Measurements from ENCODE around the gene CDK13. TPM values are rescaled to one million over a fixed set of nuclear protein-coding genes. Genes with fewer than 3 reads are reported as not detected.
"Not testable (repeated sequence)": the region's sequence is repeated elsewhere in the genome, so short reads cannot be mapped to it uniquely, and the experiment has no call there.

The CDK13 gene
- total RNA-seq, 1 donor from 2014 or later, result 50.2 TPM

- Mint-ChIP-seq H3K9me3 (no peaks in the 10 kb centered on the region), H3K4me3 (peak overlapping the region; percentile 92), H3K27ac (ENCODE audit: unreplicated experiment) (peak overlapping the region; percentile 78), H3K27me3 (ENCODE audit: low read depth) (peaks cover 3% of the 10 kb centered on the region), H3K36me3 (ENCODE audit: low read depth) (no peaks in the 10 kb centered on the region), H3K4me1 (peaks cover 16% of the 10 kb centered on the region)
- TF ChIP-seq CTCF (conservative IDR thresholded peaks at IDR 0.05), result no peak
- no peak for DNase-seq (ENCODE audit: low read depth, low spot score)
These were observed 185.2 kb downstream of the CDK13 start for GRCh38 chr7:40135317-40135610.

- peaks cover 3% of the 10 kb centered on the region for H3K27me3 Mint-ChIP-seq (ENCODE audit: low read depth)
- no peak for DNase-seq (ENCODE audit: low read depth, low spot score)
- H3K9me3 Mint-ChIP-seq, result no peaks in the 10 kb centered on the region
- H3K4me3 Mint-ChIP-seq, result peak overlapping the region; percentile 84
- H3K36me3 Mint-ChIP-seq (ENCODE audit: low read depth), result no peaks in the 10 kb centered on the region
- H3K4me1 Mint-ChIP-seq, result peaks cover 9% of the 10 kb centered on the region
- no peak overlapping the region for H3K27ac Mint-ChIP-seq (ENCODE audit: unreplicated experiment)
- TF ChIP-seq CTCF (conservative IDR thresholded peaks at IDR 0.05), result no peak
These were observed 187.5 kb downstream of the CDK13 start for GRCh38 chr7:40137563-40137962.

- H3K27ac Mint-ChIP-seq (ENCODE audit: unreplicated experiment), result no peak overlapping the region
- H3K4me3 Mint-ChIP-seq, result no peak overlapping the region
- H3K36me3 Mint-ChIP-seq (ENCODE audit: low read depth), result no peaks in the 10 kb centered on the region
- no peak for DNase-seq (ENCODE audit: low read depth, low spot score)
- H3K27me3 Mint-ChIP-seq (ENCODE audit: low read depth), result peaks cover 3% of the 10 kb centered on the region
- peaks cover 3% of the 10 kb centered on the region for H3K4me1 Mint-ChIP-seq
- no peak for TF ChIP-seq CTCF (conservative IDR thresholded peaks at IDR 0.05)
- no peaks in the 10 kb centered on the region for H3K9me3 Mint-ChIP-seq
These were observed 188.9 kb downstream of the CDK13 start for GRCh38 chr7:40138973-40139372.

GRCh38 chr7:40139891-40140290, 189.8 kb downstream of the CDK13 start:
- not testable (repeated sequence) for H3K4me1 Mint-ChIP-seq; H3K27ac Mint-ChIP-seq (ENCODE audit: unreplicated experiment); DNase-seq (ENCODE audit: low read depth, low spot score); H3K36me3 Mint-ChIP-seq (ENCODE audit: low read depth); H3K4me3 Mint-ChIP-seq; H3K27me3 Mint-ChIP-seq (ENCODE audit: low read depth); H3K9me3 Mint-ChIP-seq

GRCh38 chr7:40141916-40142315, 191.9 kb downstream of the CDK13 start:
- H3K9me3 Mint-ChIP-seq; H3K4me1 Mint-ChIP-seq; DNase-seq (ENCODE audit: low read depth, low spot score); H3K27ac Mint-ChIP-seq (ENCODE audit: unreplicated experiment); H3K36me3 Mint-ChIP-seq (ENCODE audit: low read depth); H3K4me3 Mint-ChIP-seq; H3K27me3 Mint-ChIP-seq (ENCODE audit: low read depth): not testable (repeated sequence)

GRCh38 chr7:40145596-40146130, 195.6 kb downstream of the CDK13 start:
- peaks cover 13% of the 10 kb centered on the region for H3K4me1 Mint-ChIP-seq
- not testable (repeated sequence) for H3K4me3 Mint-ChIP-seq; DNase-seq (ENCODE audit: low read depth, low spot score); H3K36me3 Mint-ChIP-seq (ENCODE audit: low read depth); H3K9me3 Mint-ChIP-seq; H3K27ac Mint-ChIP-seq (ENCODE audit: unreplicated experiment); H3K27me3 Mint-ChIP-seq (ENCODE audit: low read depth)

- Mint-ChIP-seq H3K4me1 (peaks cover 13% of the 10 kb centered on the region), H3K27ac (ENCODE audit: unreplicated experiment) (peak overlapping the region; percentile 44), H3K4me3 (no peak overlapping the region), H3K36me3 (ENCODE audit: low read depth) (no peaks in the 10 kb centered on the region), H3K27me3 (ENCODE audit: low read depth) (no peaks in the 10 kb centered on the region), H3K9me3 (peaks cover 5% of the 10 kb centered on the region)
- DNase-seq (ENCODE audit: low read depth, low spot score), result no peak
- TF ChIP-seq CTCF (conservative IDR thresholded peaks at IDR 0.05), result no peak
These were observed 197.6 kb downstream of the CDK13 start for GRCh38 chr7:40147371-40148246.

GRCh38 chr7:40148247-40148580, 198.2 kb downstream of the CDK13 start:
- H3K4me3 Mint-ChIP-seq; H3K36me3 Mint-ChIP-seq (ENCODE audit: low read depth); H3K9me3 Mint-ChIP-seq; H3K27me3 Mint-ChIP-seq (ENCODE audit: low read depth); DNase-seq (ENCODE audit: low read depth, low spot score): not testable (repeated sequence)
- peaks cover 13% of the 10 kb centered on the region for H3K4me1 Mint-ChIP-seq
- H3K27ac Mint-ChIP-seq (ENCODE audit: unreplicated experiment), result peak overlapping the region; percentile 44
